Smooth muscle cell (in vitro differentiated cells): Measurements from ENCODE around the gene SREK1IP1. TPM values are rescaled to one million over a fixed set of nuclear protein-coding genes. Genes with fewer than 3 reads are reported as not detected.

ENCODE experiments used
- DNase-seq: peaks from one replicate; lab custom pipeline; 2025; ENCODE audit not compliant: unreplicated experiment; lab: John Stamatoyannopoulos, UW
- H2AFZ ChIP-seq: fragments of 200-600 bp; sonication (generic); 2 replicates; pipeline ENCODE4 v1.6.0; 2016; ENCODE audit warnings: antibody characterized with exemption, low read depth, mild to moderate bottlenecking
- H3F3A ChIP-seq: fragments of 200-600 bp; sonication (generic); 2 replicates; pipeline ENCODE4 v1.6.0; 2017; ENCODE audit warnings: antibody characterized with exemption, low read depth
- H3K27ac ChIP-seq: fragments of 200-600 bp; sonication (generic); 2 replicates; pipeline ENCODE4 v1.5.1; 2016; ENCODE audit warnings: low read depth, mild to moderate bottlenecking
- H3K27me3 ChIP-seq: fragments of 200-600 bp; sonication (generic); 2 replicates; pipeline ENCODE4 v1.6.1; 2016; ENCODE audit warnings: low read depth, mild to moderate bottlenecking
- H3K36me3 ChIP-seq: fragments of 200-600 bp; sonication (generic); 2 replicates; pipeline ENCODE4 v1.5.1; 2016; ENCODE audit warnings: low read depth
- H3K4me1 ChIP-seq: fragments of 200-600 bp; sonication (generic); 2 replicates; pipeline ENCODE4 v1.5.1; 2016; ENCODE audit warnings: low read depth
- H3K4me2 ChIP-seq: fragments of 200-600 bp; sonication (generic); 2 replicates; pipeline ENCODE4 v1.6.0; 2016; ENCODE audit warnings: mild to moderate bottlenecking
- H3K4me3 ChIP-seq: fragments of 200-600 bp; sonication (generic); 2 replicates; pipeline ENCODE4 v1.5.1; 2016; ENCODE audit warnings: mild to moderate bottlenecking
- H3K79me2 ChIP-seq: fragments of 200-600 bp; sonication (generic); 2 replicates; pipeline ENCODE4 v1.6.0; 2016; ENCODE audit warnings: low read depth, mild to moderate bottlenecking
- H3K9ac ChIP-seq: fragments of 200-600 bp; sonication (generic); 2 replicates; pipeline ENCODE4 v1.6.0; 2016; ENCODE audit warnings: low read depth
- H3K9me3 ChIP-seq: fragments of 200-600 bp; sonication (generic); replicated peaks from 2 replicates; pipeline ENCODE4 v1.5.1; 2016; ENCODE audit warnings: low read depth
- H4K20me1 ChIP-seq: fragments of 200-600 bp; sonication (generic); 2 replicates; pipeline ENCODE4 v1.6.0; 2016; ENCODE audit warnings: low read depth
- WGBS: methylation state at CpG from one replicate; pipeline ENCODE4 v1.1.7; 2016; ENCODE audit warnings: low lambda C conversion rate; 5-methylcytosine and 5-hydroxymethylcytosine counted together
- polyA plus RNA-seq: library from polyadenylated mRNA; unstranded; fragments of >200 nt; fragmentation: Nextera tagmentation; extraction: Ambion mirVana; gene quantifications from 2 replicates; pipeline ENCODE4 v1.2.1, GENCODE V29; 2016
- total RNA-seq: library from RNA; depleted of rRNA; stranded (reverse); fragments of >200 nt; gene quantifications from 2 replicates; pipeline ENCODE4 v1.2.3, GENCODE V29; 2014
- TF ChIP-seq, protein P1 (sequence below): fragments of 200-600 bp; sonication (generic); IDR thresholded peaks from 2 replicates; pipeline ENCODE4 v1.5.1; 2017; ENCODE audit warnings: borderline replicate concordance, mild to moderate bottlenecking, antibody characterized with exemption; ENCODE audit not compliant: insufficient read depth, poor library complexity, severe bottlenecking

Gene SREK1IP1
- total and polyA plus RNA-seq, 2 experiments from 2014 or later = 21.7 to 36.5 TPM

DNA sequence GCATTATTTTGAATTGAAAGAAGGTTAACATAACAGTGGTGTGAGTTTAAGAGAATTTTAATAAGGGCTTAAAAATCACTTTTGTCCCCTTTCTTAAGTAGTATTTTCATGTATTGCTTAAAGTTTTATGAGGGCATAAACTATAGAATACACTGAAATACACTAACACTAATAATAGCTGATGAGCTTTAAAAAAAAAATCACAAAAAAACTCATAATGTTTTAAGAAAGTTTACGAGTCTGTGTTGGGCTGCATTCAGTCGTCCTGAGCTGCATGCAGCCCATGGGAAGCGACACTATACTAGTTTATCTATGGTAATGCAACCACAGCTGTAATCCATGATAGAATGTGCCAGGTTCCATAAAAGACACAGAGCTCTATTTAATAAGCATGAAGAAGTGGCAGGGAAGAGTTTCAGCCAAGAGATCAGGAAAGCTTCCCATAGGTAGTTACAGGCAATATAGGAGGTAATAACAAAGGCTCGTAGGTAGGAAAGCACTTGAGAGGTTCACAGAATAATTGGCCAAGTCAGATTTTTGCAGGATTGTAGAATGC is 4.5 kb downstream of the SREK1IP1 start:
- DNase-seq = no peak
- Histone ChIP-seq H4K20me1 (peaks cover 68% of the 10 kb centered on the region), H3K9me3 (no peaks in the 10 kb centered on the region), H3K27ac (no peak overlapping the region), H3F3A (no peaks in the 10 kb centered on the region), H2AFZ (no peak overlapping the region), H3K4me3 (no peak overlapping the region), H3K4me1 (peaks cover 38% of the 10 kb centered on the region), H3K4me2 (no peak overlapping the region), H3K27me3 (no peaks in the 10 kb centered on the region), H3K36me3 (no peaks in the 10 kb centered on the region), H3K79me2 (peaks cover 93% of the 10 kb centered on the region), H3K9ac (no peak overlapping the region)
- 69% methylated on average over 4 of the region's 4 CpGs for WGBS
- TF ChIP-seq, protein P1, sequence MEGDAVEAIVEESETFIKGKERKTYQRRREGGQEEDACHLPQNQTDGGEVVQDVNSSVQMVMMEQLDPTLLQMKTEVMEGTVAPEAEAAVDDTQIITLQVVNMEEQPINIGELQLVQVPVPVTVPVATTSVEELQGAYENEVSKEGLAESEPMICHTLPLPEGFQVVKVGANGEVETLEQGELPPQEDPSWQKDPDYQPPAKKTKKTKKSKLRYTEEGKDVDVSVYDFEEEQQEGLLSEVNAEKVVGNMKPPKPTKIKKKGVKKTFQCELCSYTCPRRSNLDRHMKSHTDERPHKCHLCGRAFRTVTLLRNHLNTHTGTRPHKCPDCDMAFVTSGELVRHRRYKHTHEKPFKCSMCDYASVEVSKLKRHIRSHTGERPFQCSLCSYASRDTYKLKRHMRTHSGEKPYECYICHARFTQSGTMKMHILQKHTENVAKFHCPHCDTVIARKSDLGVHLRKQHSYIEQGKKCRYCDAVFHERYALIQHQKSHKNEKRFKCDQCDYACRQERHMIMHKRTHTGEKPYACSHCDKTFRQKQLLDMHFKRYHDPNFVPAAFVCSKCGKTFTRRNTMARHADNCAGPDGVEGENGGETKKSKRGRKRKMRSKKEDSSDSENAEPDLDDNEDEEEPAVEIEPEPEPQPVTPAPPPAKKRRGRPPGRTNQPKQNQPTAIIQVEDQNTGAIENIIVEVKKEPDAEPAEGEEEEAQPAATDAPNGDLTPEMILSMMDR = no peak

DNA sequence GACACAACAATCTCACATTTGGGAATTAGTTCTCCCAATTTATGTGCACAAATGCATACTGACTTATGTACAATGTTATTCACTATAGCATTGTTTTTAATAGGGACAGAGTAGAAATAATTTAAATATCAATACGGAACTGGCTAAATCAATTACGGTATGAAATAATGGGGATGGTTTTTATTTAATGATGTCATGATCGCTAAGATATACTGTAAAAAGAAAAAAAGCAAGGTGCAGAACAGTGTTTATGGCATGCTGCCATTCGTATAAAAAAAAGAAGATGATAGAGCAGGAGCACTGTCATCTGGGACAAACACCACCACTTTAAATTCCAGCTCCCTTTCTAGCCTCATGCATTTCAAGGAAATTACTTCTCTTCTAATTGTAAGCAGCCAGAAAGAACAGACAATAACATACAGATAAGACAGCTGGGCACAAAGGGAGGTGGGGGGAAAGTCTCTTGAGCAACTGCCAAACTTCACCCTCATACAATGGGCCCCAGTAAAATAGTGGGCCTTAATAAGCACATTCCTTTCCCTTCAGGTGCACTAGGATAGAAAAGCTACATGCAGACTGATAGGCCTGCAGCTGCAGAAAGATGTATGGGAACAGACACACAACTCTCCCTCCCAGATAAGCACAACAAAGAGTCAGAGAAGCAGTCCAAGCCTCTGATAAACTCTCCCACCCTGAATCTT is 8.4 kb downstream of the SREK1IP1 start:
- no peaks in the 10 kb centered on the region for H3K27me3 ChIP-seq
- H3K9ac ChIP-seq = no peak overlapping the region
- DNase-seq = no peak
- peaks cover 98% of the 10 kb centered on the region for H3K79me2 ChIP-seq
- peaks cover 36% of the 10 kb centered on the region for H3K4me1 ChIP-seq
- TF ChIP-seq, protein P1 = no peak
- no peaks in the 10 kb centered on the region for H3F3A ChIP-seq
- H3K9me3 ChIP-seq = no peaks in the 10 kb centered on the region
- H3K36me3 ChIP-seq = no peaks in the 10 kb centered on the region
- no peak overlapping the region for H3K4me3 ChIP-seq
- WGBS = 95% methylated on average over 4 of the region's 4 CpGs
- no peak overlapping the region for H3K27ac ChIP-seq
- no peak overlapping the region for H3K4me2 ChIP-seq
- no peak overlapping the region for H2AFZ ChIP-seq
- peaks cover 95% of the 10 kb centered on the region for H4K20me1 ChIP-seq

DNA sequence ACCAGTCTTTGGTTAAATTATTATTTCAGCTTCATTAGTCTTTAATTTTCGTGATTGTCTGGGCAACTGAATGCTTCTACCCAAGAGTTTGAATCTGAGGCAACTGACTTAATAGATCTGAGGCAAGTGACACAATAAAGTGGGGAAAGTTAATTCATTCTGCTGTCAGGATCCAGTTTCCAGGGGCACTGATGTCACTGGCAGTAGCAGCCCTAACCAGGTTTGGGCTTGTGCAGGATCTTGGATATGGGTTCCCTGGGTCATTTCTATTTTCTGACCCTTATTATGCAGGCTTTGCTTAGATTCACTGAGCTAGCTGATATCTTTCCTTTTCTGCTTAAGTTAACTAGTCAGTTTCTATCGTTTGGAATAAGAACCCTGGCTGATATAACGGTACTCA is 9.6 kb downstream of the SREK1IP1 start:
- no peaks in the 10 kb centered on the region for H3F3A ChIP-seq
- H3K4me3 ChIP-seq = no peak overlapping the region
- no peaks in the 10 kb centered on the region for H3K9me3 ChIP-seq
- WGBS = 97% methylated on average over 3 of the region's 3 CpGs
- no peak overlapping the region for H3K4me2 ChIP-seq
- DNase-seq = no peak
- H3K9ac ChIP-seq = no peak overlapping the region
- peaks cover 90% of the 10 kb centered on the region for H3K79me2 ChIP-seq
- H3K36me3 ChIP-seq = no peaks in the 10 kb centered on the region
- no peaks in the 10 kb centered on the region for H3K27me3 ChIP-seq
- H3K27ac ChIP-seq = no peak overlapping the region
- H4K20me1 ChIP-seq = peaks cover 94% of the 10 kb centered on the region
- H3K4me1 ChIP-seq = peaks cover 36% of the 10 kb centered on the region
- H2AFZ ChIP-seq = no peak overlapping the region
- TF ChIP-seq, protein P1 = no peak

DNA sequence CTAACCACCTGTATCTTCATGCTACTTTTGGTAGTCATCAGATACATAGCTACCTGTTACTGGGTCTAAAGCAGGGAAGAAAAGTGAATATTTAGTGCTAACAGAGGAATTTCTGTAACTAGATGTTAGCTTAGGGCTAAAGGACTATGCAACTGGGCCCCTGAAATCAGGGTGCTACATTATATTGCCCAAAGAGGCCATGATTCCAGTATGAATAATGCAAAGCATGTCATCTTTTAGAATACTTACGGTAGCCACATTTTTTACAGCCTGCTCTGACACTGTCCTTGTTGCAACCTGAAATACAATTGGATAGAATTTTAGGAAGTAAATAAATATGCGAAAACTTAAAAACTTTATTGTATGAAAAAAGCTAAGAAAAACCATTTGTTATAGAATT is 14.4 kb downstream of the SREK1IP1 start:
- no peak overlapping the region for H3K4me2 ChIP-seq
- no peaks in the 10 kb centered on the region for H3F3A ChIP-seq
- no peak for DNase-seq
- no peak overlapping the region for H3K9ac ChIP-seq
- H4K20me1 ChIP-seq = peaks cover 79% of the 10 kb centered on the region
- H3K27ac ChIP-seq = no peak overlapping the region
- peaks cover 59% of the 10 kb centered on the region for H3K79me2 ChIP-seq
- H2AFZ ChIP-seq = no peak overlapping the region
- no peak overlapping the region for H3K4me3 ChIP-seq
- TF ChIP-seq, protein P1 = no peak
- H3K4me1 ChIP-seq = peaks cover 5% of the 10 kb centered on the region
- H3K27me3 ChIP-seq = no peaks in the 10 kb centered on the region
- H3K36me3 ChIP-seq = peaks cover 8% of the 10 kb centered on the region
- 98% methylated on average over 2 of the region's 2 CpGs for WGBS
- no peaks in the 10 kb centered on the region for H3K9me3 ChIP-seq
